ENCODE data around the gene TP53BP2. TPM values are rescaled to one million over a fixed set of nuclear protein-coding genes. Genes with fewer than 3 reads are reported as not detected.
A peak's percentile ranks its signal among the peaks of the same experiment; 100 is the strongest.

Gene TP53BP2
- total RNA-seq, 1 donor, result 38.0 TPM

GRCh38 chr1:223793716-223794115 is 52.0 kb downstream of the TP53BP2 start:
- no peak overlapping the region for H3K4me3 ChIP-seq (ENCODE audit: low read depth, low read length)
- no peak for DNase-seq (ENCODE audit: low read depth)
- TF ChIP-seq CTCF (IDR thresholded peaks at IDR 0.05; ENCODE audit: insufficient read depth, low read depth, low read length), result no peak

- no peak for TF ChIP-seq CTCF (IDR thresholded peaks at IDR 0.05; ENCODE audit: insufficient read depth, low read depth, low read length)
- H3K4me3 ChIP-seq (ENCODE audit: low read depth, low read length), result no peak overlapping the region
- DNase-seq (ENCODE audit: low read depth), result no peak
These were observed 53.7 kb downstream of the TP53BP2 start for GRCh38 chr1:223792046-223792445.

GRCh38 chr1:223788746-223789415 is 56.9 kb downstream of the TP53BP2 start:
- no peak for DNase-seq (ENCODE audit: low read depth)
- TF ChIP-seq CTCF (IDR thresholded peaks at IDR 0.05; ENCODE audit: insufficient read depth, low read depth, low read length), result no peak
- H3K4me3 ChIP-seq (ENCODE audit: low read depth, low read length), result no peak overlapping the region

- peak; percentile 30 for DNase-seq (ENCODE audit: low read depth)
- no peak overlapping the region for H3K4me3 ChIP-seq (ENCODE audit: low read depth, low read length)
- TF ChIP-seq CTCF (IDR thresholded peaks at IDR 0.05; ENCODE audit: insufficient read depth, low read depth, low read length), result no peak
These were observed 59.9 kb downstream of the TP53BP2 start for GRCh38 chr1:223785808-223786207.

GRCh38 chr1:223784541-223784940 is 61.2 kb downstream of the TP53BP2 start:
- no peak for TF ChIP-seq CTCF (IDR thresholded peaks at IDR 0.05; ENCODE audit: insufficient read depth, low read depth, low read length)
- no peak overlapping the region for H3K4me3 ChIP-seq (ENCODE audit: low read depth, low read length)
- no peak for DNase-seq (ENCODE audit: low read depth)

GRCh38 chr1:223783676-223784075 is 62.1 kb downstream of the TP53BP2 start:
- H3K4me3 ChIP-seq (ENCODE audit: low read depth, low read length), result no peak overlapping the region
- DNase-seq (ENCODE audit: low read depth), result no peak
- no peak for TF ChIP-seq CTCF (IDR thresholded peaks at IDR 0.05; ENCODE audit: insufficient read depth, low read depth, low read length)

GRCh38 chr1:223780949-223781348 is 64.8 kb downstream of the TP53BP2 start:
- DNase-seq (ENCODE audit: low read depth), result no peak
- H3K4me3 ChIP-seq (ENCODE audit: low read depth, low read length), result no peak overlapping the region
- TF ChIP-seq CTCF (IDR thresholded peaks at IDR 0.05; ENCODE audit: insufficient read depth, low read depth, low read length), result no peak
